A673 (cell line): Measurements from ENCODE around the gene ACTR5. TPM values are rescaled to one million over a fixed set of nuclear protein-coding genes. Genes with fewer than 3 reads are reported as not detected.

ENCODE experiments used
- Bru-seq: library from RNA; stranded (reverse); fragments of 400-500 nt; gene quantifications from one replicate; lab custom pipeline; 2021; lab: Mats Ljungman, UMichigan
- BruChase-seq, 2 experiments: library from RNA; stranded (reverse); fragments of 400-500 nt; gene quantifications; one replicate each; lab custom pipeline; 2021; lab: Mats Ljungman, UMichigan
- BruUV-seq: library from RNA; stranded (reverse); fragments of 400-500 nt; replicated peaks from 2 replicates; lab custom pipeline; 2021; lab: Mats Ljungman, UMichigan
- CTCF ChIA-PET: fragments of 300-600 bp; sonication (Branson Sonifier 250); formaldehyde crosslinking; loops from one replicate; lab custom pipeline; 2022; ENCODE audit warnings: antibody characterized with exemption; lab: Charles Lee
- POLR2A ChIA-PET: fragments of 300-600 bp; sonication (Branson Sonifier 250); formaldehyde crosslinking; loops from one replicate; lab custom pipeline; 2022; ENCODE audit warnings: antibody characterized with exemption; ENCODE audit not compliant: low non-redundant PET; lab: Charles Lee
- DNase-seq: peaks from one replicate; pipeline ENCODE4 v3.0.0-alpha.2; 2015; ENCODE audit warnings: low spot score
- H3K27ac ChIP-seq: fragments of 200-600 bp; sonication (generic); 2 replicates; pipeline ENCODE4 v1.5.1; 2016; ENCODE audit warnings: mixed run types, low read depth, mild to moderate bottlenecking, mixed read lengths, antibody characterized with exemption, low read length; ENCODE audit not compliant: poor library complexity, severe bottlenecking
- H3K27me3 ChIP-seq: fragments of 200-600 bp; sonication (generic); replicated peaks from 2 replicates; pipeline ENCODE4 v1.6.1; 2017; ENCODE audit warnings: mixed run types, low read depth, mild to moderate bottlenecking, mixed read lengths, antibody characterized with exemption, low read length; ENCODE audit not compliant: insufficient read depth, poor library complexity
- H3K36me3 ChIP-seq: fragments of 200-600 bp; sonication (generic); 2 replicates; pipeline ENCODE4 v1.6.1; 2016; ENCODE audit warnings: mixed run types, mild to moderate bottlenecking, mixed read lengths, antibody characterized with exemption, low read length; ENCODE audit not compliant: insufficient read depth, poor library complexity, severe bottlenecking
- H3K4me1 ChIP-seq: fragments of 200-600 bp; sonication (generic); 2 replicates; pipeline ENCODE4 v1.6.1; 2017; ENCODE audit warnings: mixed run types, mild to moderate bottlenecking, mixed read lengths, antibody characterized with exemption, low read length; ENCODE audit not compliant: insufficient read depth, poor library complexity, severe bottlenecking
- H3K4me3 ChIP-seq: fragments of 200-600 bp; sonication (generic); 2 replicates; pipeline ENCODE4 v1.5.1; 2016; ENCODE audit warnings: low read depth, mixed run types, mild to moderate bottlenecking, mixed read lengths, low read length; ENCODE audit not compliant: poor library complexity, severe bottlenecking
- H3K9me3 ChIP-seq: fragments of 200-600 bp; sonication (generic); 2 replicates; pipeline ENCODE4 v1.6.1; 2016; ENCODE audit warnings: mixed run types, low read depth, mild to moderate bottlenecking, mixed read lengths, antibody characterized with exemption, low read length; ENCODE audit not compliant: poor library complexity, severe bottlenecking
- EZH2 ChIP-seq: fragments of 200-600 bp; sonication (generic); IDR thresholded peaks from 2 replicates; pipeline ENCODE4 v1.6.1; 2017; ENCODE audit warnings: borderline replicate concordance, low read depth, mild to moderate bottlenecking, mixed read lengths, antibody characterized with exemption, low read length; ENCODE audit not compliant: poor library complexity, severe bottlenecking
- intact Hi-C: fragments of 100-400 bp; cut with micrococcal nuclease; formaldehyde crosslinking; loops from one replicate; pipeline ENCODE4 v1.10.0; 2022; ENCODE audit not compliant: unreplicated experiment
- long read RNA-seq: library from polyadenylated mRNA; stranded (forward); transcript quantifications from one replicate; pipeline ENCODE4 v2.0.0, GENCODE V29; 2022
- total RNA-seq: library from RNA; stranded (reverse); gene quantifications from 2 replicates; pipeline ENCODE4 v1.2.3, GENCODE V29; 2021
- TF ChIP-seq, protein P1 (sequence below): fragments of 300-800, 200-600 bp; sonication (generic); conservative IDR thresholded peaks from 2 replicates; pipeline ENCODE4 v1.5.1; 2017; ENCODE audit warnings: low read depth, mild to moderate bottlenecking, antibody characterized with exemption, low read length, moderate library complexity, mixed read lengths

ACTR5 gene
- total RNA-seq (11.2 and 11.5 TPM in 2 replicates), Bru-seq, nascent RNA (percentile 68 among the genes with signal in this experiment), BruChase-seq, experiment 1, labeled RNA remaining after a 2-hour chase (percentile 66 among the genes with signal in this experiment), BruChase-seq, experiment 2, labeled RNA remaining after a 6-hour chase (percentile 65 among the genes with signal in this experiment)
- long read RNA-seq, transcript ACTR5-201 (9 exons, 2,565 nt): major isoform, 30 of 38 reads
- long read RNA-seq, partial matches to known transcripts: 0 of 38 reads
- long read RNA-seq, other reads (novel, unspliced or antisense): 8 of 38 reads

DNA sequence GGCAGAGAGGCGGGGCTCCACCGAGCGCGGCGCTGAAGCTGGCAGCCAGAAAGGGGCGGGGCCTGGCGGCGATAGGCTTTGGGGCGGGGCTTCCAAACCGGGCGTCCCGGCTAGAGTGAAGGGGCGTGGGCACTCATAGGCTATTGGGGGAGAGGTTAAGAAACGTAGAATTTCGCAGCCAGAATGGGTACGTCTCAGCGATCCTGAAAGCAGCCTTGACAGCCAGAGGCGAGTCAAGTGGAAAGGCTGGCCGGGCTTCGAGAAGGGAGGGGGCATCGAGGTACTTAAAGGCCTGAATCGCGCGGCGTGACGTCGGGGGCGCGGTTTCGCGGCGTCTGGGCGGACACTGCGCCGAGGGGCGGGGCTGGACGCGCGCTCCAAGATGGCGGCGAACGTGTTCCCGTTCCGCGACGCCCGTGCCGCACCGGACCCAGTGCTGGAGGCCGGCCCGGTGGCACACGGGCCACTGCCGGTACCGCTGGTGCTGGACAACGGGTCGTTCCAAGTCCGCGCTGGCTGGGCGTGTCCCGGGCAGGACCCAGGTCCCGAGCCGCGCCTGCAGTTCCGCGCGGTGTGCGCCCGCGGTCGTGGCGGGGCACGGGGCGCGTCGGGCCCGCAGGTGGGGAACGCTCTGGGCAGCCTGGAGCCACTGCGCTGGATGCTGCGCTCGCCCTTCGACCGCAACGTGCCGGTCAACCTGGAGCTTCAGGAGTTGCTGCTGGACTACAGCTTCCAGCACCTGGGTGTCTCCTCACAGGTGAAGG is at the start of gene ACTR5:
Gene ACTR5 (plus strand): TSS at position 364 of the 764 bp plus-strand sequence. CDS start 19 bp downstream, at position 383.
- TF ChIP-seq, protein P1, sequence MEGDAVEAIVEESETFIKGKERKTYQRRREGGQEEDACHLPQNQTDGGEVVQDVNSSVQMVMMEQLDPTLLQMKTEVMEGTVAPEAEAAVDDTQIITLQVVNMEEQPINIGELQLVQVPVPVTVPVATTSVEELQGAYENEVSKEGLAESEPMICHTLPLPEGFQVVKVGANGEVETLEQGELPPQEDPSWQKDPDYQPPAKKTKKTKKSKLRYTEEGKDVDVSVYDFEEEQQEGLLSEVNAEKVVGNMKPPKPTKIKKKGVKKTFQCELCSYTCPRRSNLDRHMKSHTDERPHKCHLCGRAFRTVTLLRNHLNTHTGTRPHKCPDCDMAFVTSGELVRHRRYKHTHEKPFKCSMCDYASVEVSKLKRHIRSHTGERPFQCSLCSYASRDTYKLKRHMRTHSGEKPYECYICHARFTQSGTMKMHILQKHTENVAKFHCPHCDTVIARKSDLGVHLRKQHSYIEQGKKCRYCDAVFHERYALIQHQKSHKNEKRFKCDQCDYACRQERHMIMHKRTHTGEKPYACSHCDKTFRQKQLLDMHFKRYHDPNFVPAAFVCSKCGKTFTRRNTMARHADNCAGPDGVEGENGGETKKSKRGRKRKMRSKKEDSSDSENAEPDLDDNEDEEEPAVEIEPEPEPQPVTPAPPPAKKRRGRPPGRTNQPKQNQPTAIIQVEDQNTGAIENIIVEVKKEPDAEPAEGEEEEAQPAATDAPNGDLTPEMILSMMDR: no peak
- TF ChIP-seq EZH2: no peak
- H3K4me3 ChIP-seq: peak within 1 kb of the TSS; percentile 94
- intact Hi-C loops: no loop called here
- BruUV-seq: no TSS peak
- H3K9me3 ChIP-seq: no peaks in the 10 kb centered on the region
- DNase-seq: peak; percentile 91
- POLR2A ChIA-PET: no interaction called here
- peak within 1 kb of the TSS; percentile 75 for H3K27ac ChIP-seq
- CTCF ChIA-PET: interaction anchor here (0.6 kb wide), 1 partner anchor 22 kb away, joined by 3 read pairs; no protein-coding TSS in a partner anchor
- H3K4me1 ChIP-seq: peaks cover 6% of the 10 kb centered on the region
- H3K36me3 ChIP-seq: peaks cover 4% of the 10 kb centered on the region
- no peaks in the 10 kb centered on the region for H3K27me3 ChIP-seq

- POLR2A ChIA-PET: no interaction called here
- CTCF ChIA-PET: no interaction called here
Measured at GRCh38 chr20:38698541-38698940, 49.7 kb upstream of the ACTR5 start.

DNA sequence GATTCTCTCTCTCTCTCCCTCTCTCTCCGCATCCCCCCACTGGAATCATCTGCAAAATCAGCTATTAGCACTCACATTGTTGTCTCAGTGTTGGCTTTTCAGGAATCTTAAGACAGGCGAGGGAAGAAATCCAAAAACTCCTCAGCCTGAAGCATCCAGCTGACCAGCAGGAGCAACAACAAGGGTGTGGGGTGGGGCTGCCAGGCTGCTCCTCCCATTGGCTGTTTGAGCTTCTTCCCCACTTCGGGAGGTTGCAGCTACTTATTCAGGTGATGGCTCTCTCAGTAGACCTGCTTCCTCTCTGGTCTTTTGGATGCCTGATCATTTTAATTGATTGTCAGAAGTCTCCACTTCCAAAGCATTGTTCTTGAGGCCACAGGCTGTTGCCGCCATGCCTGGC is 48.1 kb upstream of the ACTR5 start:
- TF ChIP-seq, protein P1: no peak
- TF ChIP-seq EZH2: no peak
- no peaks in the 10 kb centered on the region for H3K9me3 ChIP-seq
- no peak overlapping the region for H3K4me3 ChIP-seq
- H3K27ac ChIP-seq: no peak overlapping the region
- POLR2A ChIA-PET: no interaction called here
- no peaks in the 10 kb centered on the region for H3K36me3 ChIP-seq
- no TSS peak for BruUV-seq
- H3K27me3 ChIP-seq: peaks cover 65% of the 10 kb centered on the region
- CTCF ChIA-PET: no interaction called here
- intact Hi-C loops: no loop called here
- no peak for DNase-seq
- H3K4me1 ChIP-seq: no peaks in the 10 kb centered on the region

More at GRCh38 chr20:38698541-38698940, 49.7 kb upstream of the ACTR5 start:
- no peaks in the 10 kb centered on the region for H3K36me3 ChIP-seq
- H3K27ac ChIP-seq: no peak overlapping the region
- H3K4me3 ChIP-seq: no peak overlapping the region
- no TSS peak for BruUV-seq
- intact Hi-C loops: no loop called here
- peaks cover 55% of the 10 kb centered on the region for H3K27me3 ChIP-seq
- H3K4me1 ChIP-seq: no peaks in the 10 kb centered on the region
- H3K9me3 ChIP-seq: no peaks in the 10 kb centered on the region
- DNase-seq: no peak
- TF ChIP-seq EZH2: no peak
- TF ChIP-seq, protein P1: no peak
